Astrocyte (in vitro differentiated cells and primary cell): ENCODE data around the gene HEMK1. TPM values are rescaled to one million over a fixed set of nuclear protein-coding genes. Genes with fewer than 3 reads are reported as not detected.

Experiments
- DNase-seq: peaks from one replicate; pipeline ENCODE4 v3.0.0-alpha.2; 2010; ENCODE audit warnings: low read depth
- FAIRE-seq: peaks from 2 replicates; lab custom pipeline; 2011; peaks lifted over from hg19 to GRCh38; lab: Jason Lieb, UNC
- H2AFZ ChIP-seq: 2 replicates; pipeline ENCODE4 v1.6.0; 2012; ENCODE audit warnings: low read depth, low read length, inconsistent platforms
- H3K27ac ChIP-seq: 2 replicates; pipeline ENCODE4 v1.5.1; 2011; ENCODE audit warnings: low read depth, low read length, inconsistent platforms
- H3K27me3 ChIP-seq: 2 replicates; pipeline ENCODE4 v1.6.0; 2011; ENCODE audit warnings: low read length, inconsistent platforms; ENCODE audit not compliant: insufficient read depth
- H3K36me3 ChIP-seq: 2 replicates; pipeline ENCODE4 v1.5.1; 2011; ENCODE audit warnings: low read length, inconsistent platforms; ENCODE audit not compliant: insufficient read depth
- H3K4me1 ChIP-seq: 2 replicates; pipeline ENCODE4 v1.5.1; 2011; ENCODE audit warnings: low read length, inconsistent platforms; ENCODE audit not compliant: insufficient read depth
- H3K4me2 ChIP-seq: 2 replicates; pipeline ENCODE4 v1.6.0; 2012; ENCODE audit warnings: low read length, inconsistent platforms
- H3K4me3 ChIP-seq: 2 replicates; pipeline ENCODE4 v1.5.1; 2011; ENCODE audit warnings: low read depth, mild to moderate bottlenecking, low read length, inconsistent platforms; ENCODE audit not compliant: insufficient read depth
- H3K79me2 ChIP-seq: 2 replicates; pipeline ENCODE4 v1.6.0; 2012; ENCODE audit warnings: mild to moderate bottlenecking, low read length, inconsistent platforms; ENCODE audit not compliant: insufficient read depth
- H3K9ac ChIP-seq: 2 replicates; pipeline ENCODE4 v1.6.0; 2012; ENCODE audit warnings: mild to moderate bottlenecking, low read length, inconsistent platforms
- H3K9me3 ChIP-seq: 2 replicates; pipeline ENCODE4 v1.5.1; 2012; ENCODE audit warnings: low read depth, mild to moderate bottlenecking, low read length, inconsistent platforms; ENCODE audit not compliant: insufficient read depth
- H4K20me1 ChIP-seq: 2 replicates; pipeline ENCODE4 v1.6.0; 2012; ENCODE audit warnings: low read length, inconsistent platforms; ENCODE audit not compliant: insufficient read depth
- H3K27ac Mint-ChIP-seq: one replicate; pipeline ENCODE4 v1.8.0; 2021; ENCODE audit warnings: mild to moderate bottlenecking, mixed read lengths; ENCODE audit not compliant: unreplicated experiment
- H3K27me3 Mint-ChIP-seq: one replicate; pipeline ENCODE4 v1.8.0; 2021; ENCODE audit warnings: low read depth, mixed read lengths; ENCODE audit not compliant: unreplicated experiment
- H3K36me3 Mint-ChIP-seq: one replicate; pipeline ENCODE4 v1.8.0; 2021; ENCODE audit warnings: low read depth, mixed read lengths; ENCODE audit not compliant: unreplicated experiment
- H3K4me1 Mint-ChIP-seq: one replicate; pipeline ENCODE4 v1.8.0; 2021; ENCODE audit warnings: low read depth, mixed read lengths; ENCODE audit not compliant: unreplicated experiment
- H3K4me3 Mint-ChIP-seq: one replicate; pipeline ENCODE4 v1.8.0; 2021; ENCODE audit warnings: mild to moderate bottlenecking, moderate library complexity, mixed read lengths; ENCODE audit not compliant: unreplicated experiment
- H3K9me3 Mint-ChIP-seq: one replicate; pipeline ENCODE4 v1.8.0; 2021; ENCODE audit warnings: mild to moderate bottlenecking, mixed read lengths; ENCODE audit not compliant: unreplicated experiment
- EZH2 ChIP-seq: IDR thresholded peaks from 2 replicates; pipeline ENCODE4 v1.6.1; 2012; ENCODE audit warnings: mild to moderate bottlenecking, low read length, inconsistent platforms; ENCODE audit not compliant: insufficient read depth
- total RNA-seq: library from RNA; stranded (reverse); gene quantifications from 2 replicates; pipeline ENCODE4 v1.2.1, GENCODE V29; 2021
- TF ChIP-seq, protein P1 (sequence below): IDR thresholded peaks from 2 replicates; pipeline ENCODE4 v1.5.1; 2011; ENCODE audit warnings: low read depth, mild to moderate bottlenecking, inconsistent platforms, low read length, moderate library complexity; ENCODE audit not compliant: insufficient read depth

HEMK1 gene
- total RNA-seq, 1 donor from 2014 or later, result 13.6 TPM

GRCh38 chr3:50630877-50631276, 61.6 kb downstream of the HEMK1 start:
- peak overlapping the region; percentile 38 for H3K4me2 ChIP-seq
- H3K27ac Mint-ChIP-seq, result no peak overlapping the region
- peak; percentile 59 for DNase-seq
- no peaks in the 10 kb centered on the region for H3K36me3 ChIP-seq
- H4K20me1 ChIP-seq, result peaks cover 19% of the 10 kb centered on the region
- no peaks in the 10 kb centered on the region for H3K9me3 Mint-ChIP-seq
- peaks cover 11% of the 10 kb centered on the region for H3K4me1 Mint-ChIP-seq
- H3K4me3 Mint-ChIP-seq, result no peak overlapping the region
- H3K27me3 Mint-ChIP-seq, result no peaks in the 10 kb centered on the region
- FAIRE-seq, result no peak
- no peaks in the 10 kb centered on the region for H3K9me3 ChIP-seq
- H3K36me3 Mint-ChIP-seq, result no peaks in the 10 kb centered on the region
- H3K4me1 ChIP-seq, result peaks cover 24% of the 10 kb centered on the region
- H3K4me3 ChIP-seq, result no peak overlapping the region
- H3K9ac ChIP-seq, result no peak overlapping the region
- H3K27me3 ChIP-seq, result no peaks in the 10 kb centered on the region
- H3K79me2 ChIP-seq, result peaks cover 6% of the 10 kb centered on the region
- TF ChIP-seq, protein P1, sequence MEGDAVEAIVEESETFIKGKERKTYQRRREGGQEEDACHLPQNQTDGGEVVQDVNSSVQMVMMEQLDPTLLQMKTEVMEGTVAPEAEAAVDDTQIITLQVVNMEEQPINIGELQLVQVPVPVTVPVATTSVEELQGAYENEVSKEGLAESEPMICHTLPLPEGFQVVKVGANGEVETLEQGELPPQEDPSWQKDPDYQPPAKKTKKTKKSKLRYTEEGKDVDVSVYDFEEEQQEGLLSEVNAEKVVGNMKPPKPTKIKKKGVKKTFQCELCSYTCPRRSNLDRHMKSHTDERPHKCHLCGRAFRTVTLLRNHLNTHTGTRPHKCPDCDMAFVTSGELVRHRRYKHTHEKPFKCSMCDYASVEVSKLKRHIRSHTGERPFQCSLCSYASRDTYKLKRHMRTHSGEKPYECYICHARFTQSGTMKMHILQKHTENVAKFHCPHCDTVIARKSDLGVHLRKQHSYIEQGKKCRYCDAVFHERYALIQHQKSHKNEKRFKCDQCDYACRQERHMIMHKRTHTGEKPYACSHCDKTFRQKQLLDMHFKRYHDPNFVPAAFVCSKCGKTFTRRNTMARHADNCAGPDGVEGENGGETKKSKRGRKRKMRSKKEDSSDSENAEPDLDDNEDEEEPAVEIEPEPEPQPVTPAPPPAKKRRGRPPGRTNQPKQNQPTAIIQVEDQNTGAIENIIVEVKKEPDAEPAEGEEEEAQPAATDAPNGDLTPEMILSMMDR, result no peak
- TF ChIP-seq EZH2, result no peak
- H3K27ac ChIP-seq, result no peak overlapping the region
- H2AFZ ChIP-seq, result no peak overlapping the region

DNA sequence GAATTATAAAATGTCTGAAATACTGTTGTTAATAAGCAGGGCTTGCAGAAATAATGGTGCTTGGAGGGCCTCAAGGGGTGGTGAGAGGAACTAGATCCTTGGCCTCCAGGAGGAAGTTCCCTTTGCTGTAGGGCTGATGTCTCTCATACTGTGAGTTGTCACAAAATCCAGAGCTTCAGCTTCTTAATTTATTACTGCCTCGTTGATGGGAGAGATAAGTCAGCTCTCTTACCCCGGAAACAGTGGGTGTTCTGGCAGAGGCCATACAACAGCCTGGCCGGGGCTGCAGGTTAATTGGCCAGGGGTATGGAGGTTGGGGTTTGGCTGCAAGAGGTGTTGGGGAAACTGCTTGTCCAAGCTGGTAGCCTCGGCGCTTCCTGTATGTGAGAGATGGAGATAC, 63.1 kb downstream of the HEMK1 start:
- H3K27me3 Mint-ChIP-seq, result no peaks in the 10 kb centered on the region
- no peak overlapping the region for H3K4me3 Mint-ChIP-seq
- H3K27ac Mint-ChIP-seq, result peak overlapping the region; percentile 20
- Histone ChIP-seq H3K4me3 (no peak overlapping the region), H3K4me2 (no peak overlapping the region), H3K9me3 (no peaks in the 10 kb centered on the region), H2AFZ (no peak overlapping the region), H3K27ac (no peak overlapping the region), H3K9ac (no peak overlapping the region), H3K79me2 (peaks cover 6% of the 10 kb centered on the region), H3K4me1 (peaks cover 20% of the 10 kb centered on the region), H4K20me1 (peaks cover 16% of the 10 kb centered on the region), H3K27me3 (no peaks in the 10 kb centered on the region), H3K36me3 (no peaks in the 10 kb centered on the region)
- no peaks in the 10 kb centered on the region for H3K36me3 Mint-ChIP-seq
- no peaks in the 10 kb centered on the region for H3K9me3 Mint-ChIP-seq
- H3K4me1 Mint-ChIP-seq, result peaks cover 12% of the 10 kb centered on the region
- FAIRE-seq (no peak), DNase-seq (no peak)
- TF ChIP-seq EZH2, result no peak
- TF ChIP-seq, protein P1, result no peak

GRCh38 chr3:50633230-50633790, 64.0 kb downstream of the HEMK1 start:
- TF ChIP-seq EZH2, result no peak
- TF ChIP-seq, protein P1, result no peak
- Mint-ChIP-seq H3K4me1 (peaks cover 16% of the 10 kb centered on the region), H3K9me3 (no peaks in the 10 kb centered on the region), H3K4me3 (no peak overlapping the region), H3K27me3 (no peaks in the 10 kb centered on the region), H3K27ac (no peak overlapping the region), H3K36me3 (no peaks in the 10 kb centered on the region)
- H3K27me3 ChIP-seq, result no peaks in the 10 kb centered on the region
- H3K4me2 ChIP-seq, result no peak overlapping the region
- H3K4me3 ChIP-seq, result no peak overlapping the region
- H3K9ac ChIP-seq, result no peak overlapping the region
- H3K4me1 ChIP-seq, result peaks cover 17% of the 10 kb centered on the region
- peaks cover 16% of the 10 kb centered on the region for H4K20me1 ChIP-seq
- FAIRE-seq (no peak), DNase-seq (no peak)
- no peak overlapping the region for H3K27ac ChIP-seq
- H3K36me3 ChIP-seq, result no peaks in the 10 kb centered on the region
- H2AFZ ChIP-seq, result no peak overlapping the region
- H3K9me3 ChIP-seq, result no peaks in the 10 kb centered on the region
- peaks cover 4% of the 10 kb centered on the region for H3K79me2 ChIP-seq
